Ishikawa (cell line): ENCODE measurements around the gene DNAJC21.

Experiments used
- EP300 ChIP-seq: IDR thresholded peaks from 2 replicates; pipeline ENCODE4 v1.6.1; 2012; ENCODE audit warnings: borderline replicate concordance
- RAD21 ChIP-seq: IDR thresholded peaks from 2 replicates; pipeline ENCODE4 v1.6.1; 2012; ENCODE audit warnings: low read depth

DNA sequence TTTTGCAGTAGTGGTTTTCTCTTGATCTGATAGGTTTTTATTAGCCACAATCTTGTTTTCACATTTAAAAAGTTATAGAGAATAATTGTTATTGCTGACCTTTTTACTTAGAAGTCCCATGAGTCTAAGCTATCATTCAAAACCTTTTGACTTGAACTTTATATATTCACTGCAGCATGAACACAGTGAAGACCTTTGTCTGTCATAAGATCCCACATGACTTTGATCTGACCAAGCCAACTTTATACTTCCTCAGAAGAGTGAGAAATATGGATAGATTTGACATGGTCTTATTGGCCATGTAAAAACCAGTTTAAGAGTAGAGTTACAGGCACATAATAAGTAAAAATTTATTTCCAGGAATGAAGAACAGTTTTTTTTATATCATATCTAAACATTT lies 48.1 kb upstream of the DNAJC21 start:
- TF ChIP-seq RAD21, result no peak
- TF ChIP-seq EP300, result no peak
